ENCODE measurements around the gene ITPKC.

The ITPKC gene

DNA sequence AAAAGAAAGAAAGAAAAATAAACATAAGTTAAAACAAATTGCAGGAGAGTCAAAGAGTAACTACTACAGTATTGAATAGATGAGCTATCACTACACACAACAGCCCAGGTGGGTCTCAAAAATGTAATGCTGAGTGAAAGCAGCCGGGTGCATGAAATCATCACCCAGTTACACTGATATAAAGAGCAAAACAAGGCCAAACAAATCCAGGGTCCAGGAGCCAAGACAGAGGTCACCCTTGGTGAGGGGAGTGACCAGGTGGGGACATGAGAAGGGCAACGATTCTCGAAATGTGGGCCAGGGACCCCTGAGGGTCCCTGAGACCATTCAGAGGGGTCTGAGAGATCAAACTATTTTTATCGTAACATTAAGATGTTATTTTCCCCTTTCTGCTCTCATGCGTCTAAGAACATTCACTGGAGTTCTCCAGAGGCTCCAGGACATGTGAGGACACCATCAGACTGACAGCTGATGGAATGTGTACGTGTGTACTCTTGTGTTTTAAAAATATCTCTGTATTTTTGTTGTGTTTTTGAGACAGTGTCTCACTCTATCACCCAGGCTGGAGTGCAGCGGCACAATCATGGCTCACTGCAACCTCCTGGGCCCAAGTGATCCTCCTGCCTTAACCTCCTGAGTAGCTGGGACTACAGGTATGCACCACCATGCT lies 10.8 kb upstream of the ITPKC start:
- no peaks in the 10 kb centered on the region for H3F3A ChIP-seq (ENCODE audit: low read depth)
- H4K20me1 ChIP-seq (ENCODE audit: insufficient read depth, low read length, poor library complexity, severe bottlenecking), result no peaks in the 10 kb centered on the region
- peaks cover 13% of the 10 kb centered on the region; the same call in 1 of the 2 replicates for H3K36me3 ChIP-seq (ENCODE audit: insufficient read depth, low read length)
- H3K9me2 ChIP-seq (replicated peaks; ENCODE audit: low read depth, low read length), result no peaks in the 10 kb centered on the region
- H3K79me2 ChIP-seq (ENCODE audit: insufficient read depth, low read length), result no peaks in the 10 kb centered on the region
- H3K9me3 ChIP-seq (ENCODE audit: insufficient read depth, low read depth, low read length), result no peaks in the 10 kb centered on the region
- no peak overlapping the region for H2AFZ ChIP-seq (ENCODE audit: low read length)
- no peaks in the 10 kb centered on the region for H3K27me3 ChIP-seq (ENCODE audit: insufficient read depth, low read length, poor library complexity, severe bottlenecking)
- H3K4me1 ChIP-seq (ENCODE audit: insufficient read depth, low read length, poor library complexity, severe bottlenecking), result no peaks in the 10 kb centered on the region
- H3K9ac ChIP-seq (ENCODE audit: low read depth, low read length, poor library complexity, severe bottlenecking), result no peak overlapping the region
- H3K4me3 ChIP-seq (ENCODE audit: low read length, poor library complexity, severe bottlenecking), result no peak overlapping the region
- no peak overlapping the region for H3K4me2 ChIP-seq (ENCODE audit: low read depth, low read length, poor library complexity, severe bottlenecking)
- TF ChIP-seq CTCF (conservative IDR thresholded peaks at IDR 0.05; ENCODE audit: low read length), result no peak
- no peak for TF ChIP-seq EZH2phosphoT487 (IDR thresholded peaks at IDR 0.05; ENCODE audit: borderline replicate concordance)

DNA sequence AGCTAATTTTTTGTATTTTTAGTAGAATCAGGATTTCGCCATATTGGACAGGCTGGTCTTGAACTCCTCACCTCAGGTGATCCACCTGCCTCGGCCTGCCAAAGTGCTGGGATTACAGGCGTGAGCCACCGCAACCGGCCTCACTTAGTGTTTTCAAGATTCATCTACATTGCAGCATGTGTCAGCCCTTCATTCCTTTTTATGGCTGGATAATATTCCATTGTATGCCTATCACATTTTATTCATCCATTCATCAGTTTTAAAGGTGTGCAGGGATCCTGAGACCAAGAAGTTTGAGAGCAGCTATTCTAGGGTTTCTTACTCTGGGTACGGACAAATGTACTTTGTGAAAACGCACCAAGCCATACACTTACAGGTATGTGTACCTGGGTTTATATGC lies 9.3 kb upstream of the ITPKC start:
- Histone ChIP-seq H3K4me2 (ENCODE audit: low read depth, low read length, poor library complexity, severe bottlenecking) (no peak overlapping the region), H3K36me3 (ENCODE audit: insufficient read depth, low read length) (peaks cover 10% of the 10 kb centered on the region; the same call in 1 of the 2 replicates), H3K27me3 (ENCODE audit: insufficient read depth, low read length, poor library complexity, severe bottlenecking) (no peaks in the 10 kb centered on the region), H3K9me2 (replicated peaks; ENCODE audit: low read depth, low read length) (no peaks in the 10 kb centered on the region), H3K4me3 (ENCODE audit: low read length, poor library complexity, severe bottlenecking) (no peak overlapping the region), H3K79me2 (ENCODE audit: insufficient read depth, low read length) (no peaks in the 10 kb centered on the region), H3F3A (ENCODE audit: low read depth) (no peaks in the 10 kb centered on the region), H4K20me1 (ENCODE audit: insufficient read depth, low read length, poor library complexity, severe bottlenecking) (no peaks in the 10 kb centered on the region), H2AFZ (ENCODE audit: low read length) (no peak overlapping the region), H3K9me3 (ENCODE audit: insufficient read depth, low read depth, low read length) (no peaks in the 10 kb centered on the region), H3K9ac (ENCODE audit: low read depth, low read length, poor library complexity, severe bottlenecking) (no peak overlapping the region), H3K4me1 (ENCODE audit: insufficient read depth, low read length, poor library complexity, severe bottlenecking) (no peaks in the 10 kb centered on the region)
- TF ChIP-seq CTCF (conservative IDR thresholded peaks at IDR 0.05; ENCODE audit: low read length) (no peak), EZH2phosphoT487 (IDR thresholded peaks at IDR 0.05; ENCODE audit: borderline replicate concordance) (no peak)

GRCh38 chr19:40709817-40710216 lies 7.1 kb upstream of the ITPKC start:
- no peaks in the 10 kb centered on the region for H4K20me1 ChIP-seq (ENCODE audit: insufficient read depth, low read length, poor library complexity, severe bottlenecking)
- H3K9me3 ChIP-seq (ENCODE audit: insufficient read depth, low read depth, low read length), result no peaks in the 10 kb centered on the region
- no peak overlapping the region for H3K4me2 ChIP-seq (ENCODE audit: low read depth, low read length, poor library complexity, severe bottlenecking)
- peaks cover 5% of the 10 kb centered on the region; the same call in 1 of the 2 replicates for H3K79me2 ChIP-seq (ENCODE audit: insufficient read depth, low read length)
- H2AFZ ChIP-seq (ENCODE audit: low read length), result no peak overlapping the region
- no peak overlapping the region for H3K4me3 ChIP-seq (ENCODE audit: low read length, poor library complexity, severe bottlenecking)
- H3K9ac ChIP-seq (ENCODE audit: low read depth, low read length, poor library complexity, severe bottlenecking), result no peak overlapping the region
- no peaks in the 10 kb centered on the region for H3K27me3 ChIP-seq (ENCODE audit: insufficient read depth, low read length, poor library complexity, severe bottlenecking)
- TF ChIP-seq EZH2phosphoT487 (IDR thresholded peaks at IDR 0.05; ENCODE audit: borderline replicate concordance) (no peak), CTCF (conservative IDR thresholded peaks at IDR 0.05; ENCODE audit: low read length) (no peak)
- peaks cover 8% of the 10 kb centered on the region for H3K4me1 ChIP-seq (ENCODE audit: insufficient read depth, low read length, poor library complexity, severe bottlenecking)
- H3K9me2 ChIP-seq (replicated peaks; ENCODE audit: low read depth, low read length), result no peaks in the 10 kb centered on the region
- H3K36me3 ChIP-seq (ENCODE audit: insufficient read depth, low read length), result peaks cover 4% of the 10 kb centered on the region; the same call in 1 of the 2 replicates
- no peaks in the 10 kb centered on the region for H3F3A ChIP-seq (ENCODE audit: low read depth)
